Keratinocyte (primary cell): ENCODE data around the gene PRKN. TPM values are rescaled to one million over a fixed set of nuclear protein-coding genes. Genes with fewer than 3 reads are reported as not detected.

ENCODE experiments used
- DNase-seq: peaks from one replicate; pipeline ENCODE4 v3.0.0-alpha.2; 2011; ENCODE audit warnings: low read depth, missing footprints, low spot score
- FAIRE-seq: peaks from 2 replicates; lab custom pipeline; 2011; peaks lifted over from hg19 to GRCh38; lab: Jason Lieb, UNC
- H2AFZ ChIP-seq: 2 replicates; pipeline ENCODE4 v1.6.0; 2012; ENCODE audit warnings: low read length, control low read depth, inconsistent platforms; ENCODE audit not compliant: control insufficient read depth
- H3K27ac ChIP-seq: 2 replicates; pipeline ENCODE4 v1.5.1; 2011; ENCODE audit warnings: low read length; ENCODE audit not compliant: control insufficient read depth, insufficient read depth
- H3K27me3 ChIP-seq: 3 replicates; pipeline ENCODE4 v1.6.0; 2011; ENCODE audit warnings: low read length; ENCODE audit not compliant: control insufficient read depth, insufficient read depth; ENCODE audit errors: extremely low read depth
- H3K36me3 ChIP-seq, 2 experiments: 2 replicates in 1 of 2; 3 replicates in 1 of 2; pipeline ENCODE4 v1.5.1; 2011; ENCODE audit warnings: low read length in 2 of 2, mild to moderate bottlenecking in 1 of 2; ENCODE audit not compliant: control insufficient read depth in 2 of 2, insufficient read depth in 2 of 2; ENCODE audit errors: extremely low read depth in 1 of 2
- H3K4me1 ChIP-seq: 3 replicates; pipeline ENCODE4 v1.5.1; 2011; ENCODE audit warnings: low read length; ENCODE audit not compliant: control insufficient read depth, insufficient read depth; ENCODE audit errors: extremely low read depth
- H3K4me2 ChIP-seq: 3 replicates; pipeline ENCODE4 v1.6.0; 2011; ENCODE audit warnings: low read depth, low read length; ENCODE audit not compliant: control insufficient read depth, insufficient read depth; ENCODE audit errors: extremely low read depth
- H3K4me3 ChIP-seq, 3 experiments: fragments of 200-600 bp in 1 of 3; sonication (generic) in 1 of 3; 2 replicates in 2 of 3; 3 replicates in 1 of 3; pipeline ENCODE4 v1.5.1; 2011 to 2016; ENCODE audit warnings: low read length in 3 of 3, mild to moderate bottlenecking in 3 of 3, control low read depth in 2 of 3, inconsistent platforms in 1 of 3, low read depth in 1 of 3, mixed read lengths in 1 of 3, mixed run types in 1 of 3, moderate library complexity in 1 of 3; ENCODE audit not compliant: control insufficient read depth in 2 of 3, insufficient read depth in 2 of 3; ENCODE audit errors: extremely low read depth in 1 of 3
- H3K79me2 ChIP-seq: 2 replicates; pipeline ENCODE4 v1.6.0; 2012; ENCODE audit warnings: low read length; ENCODE audit not compliant: control insufficient read depth, insufficient read depth
- H3K9ac ChIP-seq: 3 replicates; pipeline ENCODE4 v1.6.0; 2011; ENCODE audit warnings: low read length; ENCODE audit not compliant: control insufficient read depth, insufficient read depth; ENCODE audit errors: extremely low read depth
- H3K9me1 ChIP-seq: 3 replicates; pipeline ENCODE4 v1.6.0; 2011; ENCODE audit warnings: low read length; ENCODE audit not compliant: control insufficient read depth, insufficient read depth; ENCODE audit errors: extremely low read depth
- H3K9me3 ChIP-seq: 2 replicates; pipeline ENCODE4 v1.5.1; 2012; ENCODE audit warnings: low read depth, low read length; ENCODE audit not compliant: control insufficient read depth
- H4K20me1 ChIP-seq: 3 replicates; pipeline ENCODE4 v1.6.0; 2011; ENCODE audit warnings: low read length; ENCODE audit not compliant: control insufficient read depth, insufficient read depth; ENCODE audit errors: extremely low read depth
- EZH2 ChIP-seq: IDR thresholded peaks from one replicate; pipeline ENCODE4 v1.6.1; 2012; ENCODE audit warnings: inconsistent platforms, mild to moderate bottlenecking, low read length, moderate library complexity
- dilution Hi-C: fragments of 300-500 bp; cut with MboI; formaldehyde crosslinking; loops from one replicate; pipeline ENCODE4 v1.7.0; 2020; ENCODE audit warnings: low sequenced_read_pairs; ENCODE audit not compliant: extremely low pct_ligation_motif_present
- polyA plus RNA-seq, 5 experiments: library from polyadenylated mRNA; depleted of rRNA in 3 of 5; stranded (reverse) in 3 of 5; stranded (forward) in 1 of 5; unstranded in 1 of 5; fragments of >200 nt; gene quantifications; 1 replicate in 1 of 5; 2 replicates in 3 of 5; 3 replicates in 1 of 5; pipeline versions ENCODE4 v1.2.1 to v1.2.3, GENCODE V29; 2011 to 2012; ENCODE audit warnings: missing spikeins in 2 of 5, low read depth in 1 of 5, low replicate concordance in 1 of 5
- TF ChIP-seq, protein P1 (sequence below), 3 experiments: IDR thresholded peaks in 1 of 3; conservative IDR thresholded peaks in 1 of 3; optimal IDR thresholded peaks in 1 of 3; 2 replicates in 2 of 3; 3 replicates in 1 of 3; pipeline versions ENCODE3 to v1.5.1; 2011; ENCODE audit warnings: low read length in 3 of 3, mild to moderate bottlenecking in 3 of 3, moderate library complexity in 2 of 3, control low read depth in 1 of 3, inconsistent platforms in 1 of 3; ENCODE audit not compliant: insufficient read depth in 2 of 3; ENCODE audit errors: extremely low read depth in 1 of 3

The PRKN gene
- polyA plus RNA-seq, 1 donor (not counting 4 experiments of a cell fraction or from before 2014, with no cell fraction given) = 0.67 TPM

DNA sequence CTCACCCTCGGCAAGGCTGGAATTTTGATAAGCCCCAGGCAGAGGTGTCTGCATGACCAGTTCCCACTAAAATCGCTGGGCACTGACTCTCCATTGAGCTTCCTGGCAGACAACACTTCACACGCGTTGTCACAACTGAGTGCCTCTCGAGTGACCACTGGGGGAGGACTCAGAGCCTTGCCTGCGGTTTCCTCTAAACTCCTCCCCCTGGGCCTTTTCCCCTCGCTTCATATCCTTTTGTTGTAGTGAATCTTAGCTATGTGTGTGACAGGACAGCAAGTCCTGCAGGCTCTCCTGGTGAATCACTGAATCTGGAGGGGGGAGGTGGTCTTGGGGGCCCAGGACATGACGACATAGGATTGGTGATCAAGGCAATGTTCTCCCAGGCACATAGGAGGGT lies 670.8 kb downstream of the PRKN start:
- Histone ChIP-seq H3K4me3 (no peak overlapping the region), H3K9me3 (no peaks in the 10 kb centered on the region), H3K27me3 (no peaks in the 10 kb centered on the region), H3K79me2 (no peaks in the 10 kb centered on the region), H3K36me3 (no peaks in the 10 kb centered on the region), H4K20me1 (no peaks in the 10 kb centered on the region), H3K9ac (no peak overlapping the region), H2AFZ (no peak overlapping the region), H3K9me1 (no peaks in the 10 kb centered on the region), H3K27ac (no peak overlapping the region), H3K4me2 (no peak overlapping the region), H3K4me1 (no peaks in the 10 kb centered on the region)
- DNase-seq = no peak
- no peak for TF ChIP-seq EZH2
- TF ChIP-seq, protein P1, sequence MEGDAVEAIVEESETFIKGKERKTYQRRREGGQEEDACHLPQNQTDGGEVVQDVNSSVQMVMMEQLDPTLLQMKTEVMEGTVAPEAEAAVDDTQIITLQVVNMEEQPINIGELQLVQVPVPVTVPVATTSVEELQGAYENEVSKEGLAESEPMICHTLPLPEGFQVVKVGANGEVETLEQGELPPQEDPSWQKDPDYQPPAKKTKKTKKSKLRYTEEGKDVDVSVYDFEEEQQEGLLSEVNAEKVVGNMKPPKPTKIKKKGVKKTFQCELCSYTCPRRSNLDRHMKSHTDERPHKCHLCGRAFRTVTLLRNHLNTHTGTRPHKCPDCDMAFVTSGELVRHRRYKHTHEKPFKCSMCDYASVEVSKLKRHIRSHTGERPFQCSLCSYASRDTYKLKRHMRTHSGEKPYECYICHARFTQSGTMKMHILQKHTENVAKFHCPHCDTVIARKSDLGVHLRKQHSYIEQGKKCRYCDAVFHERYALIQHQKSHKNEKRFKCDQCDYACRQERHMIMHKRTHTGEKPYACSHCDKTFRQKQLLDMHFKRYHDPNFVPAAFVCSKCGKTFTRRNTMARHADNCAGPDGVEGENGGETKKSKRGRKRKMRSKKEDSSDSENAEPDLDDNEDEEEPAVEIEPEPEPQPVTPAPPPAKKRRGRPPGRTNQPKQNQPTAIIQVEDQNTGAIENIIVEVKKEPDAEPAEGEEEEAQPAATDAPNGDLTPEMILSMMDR (optimal IDR thresholded peaks at IDR 0.05 in 1 of 3, IDR thresholded peaks at IDR 0.05 in 1 of 3, conservative IDR thresholded peaks at IDR 0.05 in 1 of 3; ENCODE audit: extremely low read depth in 1 of 3, insufficient read depth in 2 of 3, low read length in 3 of 3) = no peak
- dilution Hi-C loops = no loop called here
- FAIRE-seq = no peak

DNA sequence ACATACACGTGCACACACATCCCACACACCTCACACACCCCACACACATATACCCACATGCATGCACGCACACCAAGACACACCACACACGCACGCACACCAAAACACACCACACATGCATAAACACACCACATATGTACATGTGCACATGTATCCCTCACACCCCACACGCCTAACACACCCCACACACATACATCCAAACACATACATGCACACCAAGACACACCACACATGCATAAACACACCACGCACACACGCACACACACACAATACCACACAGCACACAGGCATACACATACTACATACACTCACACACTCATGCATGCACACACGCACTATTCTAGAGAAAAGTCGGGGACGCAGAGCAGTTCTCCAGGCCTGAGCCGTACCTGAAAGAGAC lies 671.5 kb downstream of the PRKN start:
- TF ChIP-seq, protein P1 (optimal IDR thresholded peaks at IDR 0.05 in 1 of 3, IDR thresholded peaks at IDR 0.05 in 1 of 3, conservative IDR thresholded peaks at IDR 0.05 in 1 of 3; ENCODE audit: extremely low read depth in 1 of 3, insufficient read depth in 2 of 3, low read length in 3 of 3) = no peak
- no peak for TF ChIP-seq EZH2
- no peaks in the 10 kb centered on the region for H4K20me1 ChIP-seq
- no peaks in the 10 kb centered on the region for H3K9me3 ChIP-seq
- no peaks in the 10 kb centered on the region for H3K27me3 ChIP-seq
- no peaks in the 10 kb centered on the region for H3K9me1 ChIP-seq
- H3K9ac ChIP-seq = no peak overlapping the region
- no peak overlapping the region for H3K4me2 ChIP-seq
- no peak overlapping the region for H3K27ac ChIP-seq
- no peaks in the 10 kb centered on the region for H3K4me1 ChIP-seq
- DNase-seq = no peak
- H3K36me3 ChIP-seq = no peaks in the 10 kb centered on the region
- FAIRE-seq = no peak
- dilution Hi-C loops = no loop called here
- no peak overlapping the region for H3K4me3 ChIP-seq
- H2AFZ ChIP-seq = no peak overlapping the region
- H3K79me2 ChIP-seq = no peaks in the 10 kb centered on the region
